Neuron (in vitro differentiated cells): ENCODE measurements around the gene MS4A10.
"Not testable (repeated sequence)": the region's sequence is repeated elsewhere in the genome, so short reads cannot be mapped to it uniquely, and the experiment has no call there.

Experiments
- H2AFZ ChIP-seq: one replicate; pipeline ENCODE4 v1.6.1; 2013; ENCODE audit warnings: low read depth, mild to moderate bottlenecking, inconsistent platforms, low read length, moderate library complexity
- H3K27me3 ChIP-seq: one replicate; pipeline ENCODE4 v1.6.1; 2013; ENCODE audit warnings: low read length; ENCODE audit not compliant: insufficient read depth
- H3K36me3 ChIP-seq: one replicate; pipeline ENCODE4 v1.6.1; 2013; ENCODE audit warnings: low read length; ENCODE audit not compliant: insufficient read depth
- H3K4me1 ChIP-seq: one replicate; pipeline ENCODE4 v1.6.1; 2013; ENCODE audit warnings: low read length; ENCODE audit not compliant: insufficient read depth
- H3K4me3 ChIP-seq: 2 replicates; pipeline ENCODE4 v1.5.1; 2013; ENCODE audit warnings: mild to moderate bottlenecking, low read length, moderate library complexity
- H3K9me3 ChIP-seq: one replicate; pipeline ENCODE4 v1.6.1; 2013; ENCODE audit warnings: low read length

MS4A10 gene

DNA sequence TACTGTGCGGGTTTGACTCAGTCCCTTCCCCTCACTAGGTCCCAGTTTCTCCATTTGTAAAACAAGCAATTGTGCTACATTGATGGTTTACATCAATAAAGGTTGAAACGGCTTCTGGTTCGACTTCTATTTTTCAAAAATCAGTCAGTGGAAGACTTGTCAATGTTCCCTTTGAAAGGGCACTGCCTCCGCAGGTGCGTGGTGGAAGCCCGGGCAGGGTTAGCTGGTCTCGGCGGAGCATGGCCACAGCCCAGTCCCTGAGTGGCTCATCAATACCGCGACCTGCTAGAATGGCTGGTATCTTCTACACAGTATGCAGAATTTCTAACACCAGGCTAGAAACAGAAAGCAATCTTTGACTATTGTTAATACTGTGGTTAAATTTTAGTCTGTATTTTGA, 16.1 kb downstream of the MS4A10 start:
- Histone ChIP-seq H3K27me3 (no peaks in the 10 kb centered on the region), H3K9me3 (no peaks in the 10 kb centered on the region), H3K4me3 (no peak overlapping the region), H2AFZ (no peak overlapping the region), H3K36me3 (no peaks in the 10 kb centered on the region), H3K4me1 (no peaks in the 10 kb centered on the region)

- Histone ChIP-seq H3K4me1 (no peaks in the 10 kb centered on the region), H3K36me3 (no peaks in the 10 kb centered on the region), H3K27me3 (no peaks in the 10 kb centered on the region), H2AFZ (no peak overlapping the region), H3K9me3 (no peaks in the 10 kb centered on the region), H3K4me3 (no peak overlapping the region)
Observed at GRCh38 chr11:60803273-60803936, 18.3 kb downstream of the MS4A10 start.

- H3K36me3 ChIP-seq, result no peaks in the 10 kb centered on the region
- no peaks in the 10 kb centered on the region for H3K9me3 ChIP-seq
- no peaks in the 10 kb centered on the region for H3K4me1 ChIP-seq
- no peaks in the 10 kb centered on the region for H3K27me3 ChIP-seq
- no peak overlapping the region for H3K4me3 ChIP-seq
- H2AFZ ChIP-seq, result no peak overlapping the region
Observed at GRCh38 chr11:60809249-60809648, 24.1 kb downstream of the MS4A10 start.

- Histone ChIP-seq H2AFZ (no peak overlapping the region), H3K36me3 (no peaks in the 10 kb centered on the region), H3K27me3 (no peaks in the 10 kb centered on the region), H3K4me1 (no peaks in the 10 kb centered on the region), H3K4me3 (no peak overlapping the region), H3K9me3 (no peaks in the 10 kb centered on the region)
Observed at GRCh38 chr11:60809691-60810090, 24.6 kb downstream of the MS4A10 start.

- H2AFZ ChIP-seq, result no peak overlapping the region
- H3K27me3 ChIP-seq, result no peaks in the 10 kb centered on the region
- H3K9me3 ChIP-seq, result no peaks in the 10 kb centered on the region
- H3K4me3 ChIP-seq, result no peak overlapping the region
- no peaks in the 10 kb centered on the region for H3K4me1 ChIP-seq
- no peaks in the 10 kb centered on the region for H3K36me3 ChIP-seq
Observed at GRCh38 chr11:60810151-60810550, 25.0 kb downstream of the MS4A10 start.

DNA sequence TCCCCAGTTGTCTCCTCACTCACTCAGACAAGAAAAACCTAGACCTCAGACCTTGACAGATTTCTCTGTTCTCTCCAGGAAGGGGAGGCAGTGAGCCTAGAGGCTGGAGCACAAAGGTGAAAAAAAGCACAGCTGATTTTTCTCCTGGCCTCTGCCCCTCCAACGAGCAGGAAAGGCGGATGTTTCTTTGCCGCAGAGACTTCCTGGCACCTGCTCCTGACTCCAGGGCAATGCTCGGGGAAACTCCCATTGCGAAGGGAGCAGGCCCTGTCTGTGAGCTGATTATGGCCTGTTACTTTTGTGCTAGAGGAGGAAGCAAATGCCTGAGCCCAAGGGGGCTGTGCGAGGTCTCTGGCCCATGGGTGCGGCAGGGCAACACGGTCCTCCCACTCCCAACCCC, 25.4 kb downstream of the MS4A10 start:
- H3K9me3 ChIP-seq, result no peaks in the 10 kb centered on the region
- H3K4me3 ChIP-seq, result no peak overlapping the region
- no peak overlapping the region for H2AFZ ChIP-seq
- H3K36me3 ChIP-seq, result no peaks in the 10 kb centered on the region
- H3K27me3 ChIP-seq, result no peaks in the 10 kb centered on the region
- no peaks in the 10 kb centered on the region for H3K4me1 ChIP-seq

DNA sequence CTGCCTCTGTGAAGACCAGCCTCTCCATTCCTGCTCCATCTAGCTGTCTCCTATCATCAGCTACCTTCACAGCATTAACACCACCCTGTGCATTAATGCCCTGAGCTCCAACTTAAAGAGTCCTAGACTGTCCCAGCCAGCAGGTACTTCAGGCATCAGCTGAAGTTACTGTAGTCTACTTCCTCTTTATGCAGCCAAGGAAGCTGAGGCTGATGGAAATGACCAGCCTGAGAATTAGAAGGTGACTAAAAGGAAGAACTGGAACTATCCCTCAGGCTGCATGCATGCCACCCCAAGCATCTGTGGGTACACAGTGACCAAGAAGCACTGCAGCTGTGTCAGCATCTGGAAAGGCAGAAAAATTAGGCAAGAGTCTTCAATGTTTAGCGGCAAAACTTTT, 28.2 kb downstream of the MS4A10 start:
- Histone ChIP-seq H2AFZ (no peak overlapping the region), H3K4me3 (no peak overlapping the region), H3K9me3 (peaks cover 3% of the 10 kb centered on the region), H3K27me3 (no peaks in the 10 kb centered on the region), H3K36me3 (no peaks in the 10 kb centered on the region), H3K4me1 (no peaks in the 10 kb centered on the region)

DNA sequence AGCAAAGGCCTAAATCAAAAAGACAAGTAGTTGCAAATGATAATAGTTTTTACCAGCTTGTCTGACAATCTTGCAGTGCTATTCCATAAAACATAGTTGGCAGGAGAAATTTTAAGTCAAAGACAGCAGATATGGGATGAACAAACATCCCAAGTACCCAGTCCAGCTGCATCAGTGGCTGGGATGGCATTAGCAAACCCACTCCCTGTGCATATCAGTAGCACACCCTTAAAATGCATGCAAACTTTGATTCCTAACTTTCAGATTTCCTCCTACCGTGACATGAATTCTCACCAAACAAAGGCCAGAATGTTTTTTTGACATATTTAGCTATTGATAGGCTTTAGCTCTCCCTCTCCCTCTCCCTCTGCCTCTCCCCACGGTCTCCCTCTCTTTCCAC, 29.0 kb downstream of the MS4A10 start:
- Histone ChIP-seq H3K4me1 (no peaks in the 10 kb centered on the region), H3K36me3 (no peaks in the 10 kb centered on the region), H3K9me3 (peaks cover 4% of the 10 kb centered on the region), H3K4me3 (no peak overlapping the region), H2AFZ (no peak overlapping the region), H3K27me3 (no peaks in the 10 kb centered on the region)

GRCh38 chr11:60816590-60817157, 31.5 kb downstream of the MS4A10 start:
- Histone ChIP-seq H3K4me1 (no peaks in the 10 kb centered on the region), H3K9me3 (peaks cover 5% of the 10 kb centered on the region), H3K36me3 (no peaks in the 10 kb centered on the region), H2AFZ (no peak overlapping the region), H3K27me3 (peaks cover 11% of the 10 kb centered on the region), H3K4me3 (no peak overlapping the region)

GRCh38 chr11:60818057-60818456, 32.9 kb downstream of the MS4A10 start:
- H3K9me3 ChIP-seq, result peaks cover 5% of the 10 kb centered on the region
- no peaks in the 10 kb centered on the region for H3K36me3 ChIP-seq
- no peaks in the 10 kb centered on the region for H3K4me1 ChIP-seq
- no peak overlapping the region for H2AFZ ChIP-seq
- no peak overlapping the region for H3K4me3 ChIP-seq
- peaks cover 11% of the 10 kb centered on the region for H3K27me3 ChIP-seq

DNA sequence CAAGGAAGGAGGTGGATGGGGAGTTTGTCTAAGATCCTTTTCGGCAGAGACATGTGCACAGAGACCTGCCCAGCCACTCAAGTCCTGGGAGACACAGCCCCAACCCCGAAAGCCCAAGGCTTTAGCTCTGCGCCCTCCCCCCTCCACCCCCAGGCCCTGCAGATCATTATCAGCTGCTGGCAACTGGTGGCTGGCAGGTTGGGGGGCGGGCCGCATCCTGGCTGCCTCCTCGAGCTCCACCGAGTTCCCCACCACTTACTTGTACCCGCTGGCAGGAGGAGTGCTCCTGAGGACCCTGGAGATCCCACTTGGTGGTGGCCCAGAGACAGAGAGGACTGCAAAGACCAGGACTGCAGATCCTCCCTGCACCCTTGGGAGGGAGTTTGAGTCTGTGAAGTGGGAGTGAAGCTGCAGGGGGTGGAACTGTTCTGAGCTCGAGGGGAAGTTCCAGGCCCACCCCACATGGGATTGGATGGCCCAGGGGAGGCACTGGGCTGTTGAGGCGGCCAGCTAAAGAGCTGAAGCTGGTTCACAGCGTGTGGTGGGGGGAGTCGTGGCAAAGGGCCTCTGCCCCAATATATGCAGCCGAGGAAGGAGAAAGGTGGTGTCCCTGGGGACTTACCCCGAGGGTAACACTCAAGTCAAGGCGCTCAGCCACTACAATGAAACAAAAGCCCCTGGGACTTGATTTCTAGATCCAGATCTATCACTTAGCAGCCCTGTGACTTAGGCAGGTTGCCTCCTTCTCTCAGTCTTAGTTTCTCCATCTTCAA, 36.9 kb downstream of the MS4A10 start:
- Histone ChIP-seq H2AFZ (no peak overlapping the region), H3K4me1 (no peaks in the 10 kb centered on the region), H3K4me3 (no peak overlapping the region), H3K36me3 (no peaks in the 10 kb centered on the region), H3K9me3 (peaks cover 2% of the 10 kb centered on the region), H3K27me3 (peaks cover 11% of the 10 kb centered on the region)

DNA sequence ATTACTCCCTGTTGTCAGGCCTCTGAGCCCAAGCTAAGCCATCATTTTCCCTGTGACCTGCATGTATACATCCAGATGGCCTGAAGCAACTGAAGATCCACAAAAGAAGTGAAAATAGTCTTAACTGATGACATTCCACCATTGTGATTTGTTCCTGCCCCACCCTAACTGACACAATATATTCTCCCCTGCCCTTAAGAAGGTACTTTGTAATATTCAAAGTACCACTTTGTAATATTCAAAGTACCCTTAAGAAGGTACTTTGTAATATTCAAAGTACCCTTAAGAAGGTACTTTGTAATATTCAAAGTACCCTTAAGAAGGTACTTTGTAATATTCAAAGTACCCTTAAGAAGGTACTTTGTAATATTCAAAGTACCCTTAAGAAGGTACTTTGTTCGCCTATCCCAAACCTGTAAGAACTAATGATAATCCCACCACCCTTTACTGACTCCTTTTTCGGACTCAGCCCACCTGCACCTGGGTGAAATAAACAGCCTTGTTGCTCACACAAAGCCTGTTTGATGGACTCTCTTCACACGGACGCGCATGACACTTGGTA, 38.7 kb downstream of the MS4A10 start:
- H3K36me3 ChIP-seq, H3K9me3 ChIP-seq, H3K4me1 ChIP-seq, H2AFZ ChIP-seq, H3K4me3 ChIP-seq: not testable (repeated sequence)
- peaks cover 11% of the 10 kb centered on the region for H3K27me3 ChIP-seq

DNA sequence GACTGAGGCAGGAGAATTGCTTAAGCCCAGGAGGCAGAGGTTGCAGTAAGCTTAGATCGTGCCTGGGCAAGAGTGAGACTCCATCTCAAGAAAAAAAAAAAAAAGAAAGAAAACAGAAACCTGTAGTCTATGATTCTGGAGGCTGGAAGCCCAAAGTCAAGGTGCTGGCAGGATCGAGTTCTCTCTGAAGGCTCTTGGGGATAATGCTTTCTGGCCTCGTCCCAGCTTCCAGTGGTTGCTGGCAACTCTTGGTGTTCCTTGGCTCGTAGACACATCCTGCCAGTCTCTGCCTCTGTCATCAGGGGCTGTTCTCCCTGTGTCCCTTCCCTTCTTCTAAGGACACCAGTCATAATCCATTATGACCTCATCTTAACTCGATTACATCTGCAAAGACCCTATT, 40.0 kb downstream of the MS4A10 start:
- Histone ChIP-seq H3K36me3 (no peaks in the 10 kb centered on the region), H3K4me3 (no peak overlapping the region), H3K27me3 (peaks cover 11% of the 10 kb centered on the region), H3K9me3 (no peaks in the 10 kb centered on the region), H3K4me1 (no peaks in the 10 kb centered on the region), H2AFZ (no peak overlapping the region)
